ENCODE measurements around the gene TMEM182.

TMEM182 gene

GRCh38 chr2:102832789-102833188 is 71.0 kb downstream of the TMEM182 start:
- peaks cover 4% of the 10 kb centered on the region for H3K27me3 Mint-ChIP-seq (ENCODE audit: low read depth)
- H3K27ac Mint-ChIP-seq, result no peak overlapping the region
- no peak for TF ChIP-seq CTCF (IDR thresholded peaks at IDR 0.05; ENCODE audit: unreplicated experiment in 3 of 3)
- no peak overlapping the region for H3K4me3 Mint-ChIP-seq
- no peaks in the 10 kb centered on the region for H3K36me3 Mint-ChIP-seq (ENCODE audit: low read depth)
- peaks cover 12% of the 10 kb centered on the region for H3K4me1 Mint-ChIP-seq
- no peaks in the 10 kb centered on the region for H3K9me3 Mint-ChIP-seq

- Mint-ChIP-seq H3K4me1 (peaks cover 12% of the 10 kb centered on the region), H3K9me3 (no peaks in the 10 kb centered on the region), H3K4me3 (no peak overlapping the region), H3K27me3 (ENCODE audit: low read depth) (no peaks in the 10 kb centered on the region), H3K27ac (no peak overlapping the region), H3K36me3 (ENCODE audit: low read depth) (no peaks in the 10 kb centered on the region)
- no peak for TF ChIP-seq CTCF (IDR thresholded peaks at IDR 0.05; ENCODE audit: unreplicated experiment in 3 of 3)
These were observed 72.9 kb downstream of the TMEM182 start for GRCh38 chr2:102834523-102835273.

- no peak overlapping the region for H3K4me3 Mint-ChIP-seq
- no peaks in the 10 kb centered on the region for H3K27me3 Mint-ChIP-seq (ENCODE audit: low read depth)
- TF ChIP-seq CTCF (IDR thresholded peaks at IDR 0.05; ENCODE audit: unreplicated experiment in 3 of 3), result no peak
- peaks cover 4% of the 10 kb centered on the region for H3K4me1 Mint-ChIP-seq
- H3K36me3 Mint-ChIP-seq (ENCODE audit: low read depth), result no peaks in the 10 kb centered on the region
- no peak overlapping the region for H3K27ac Mint-ChIP-seq
- no peaks in the 10 kb centered on the region for H3K9me3 Mint-ChIP-seq
These were observed 75.9 kb downstream of the TMEM182 start for GRCh38 chr2:102837626-102838198.

GRCh38 chr2:102839668-102840388 is 78.0 kb downstream of the TMEM182 start:
- H3K27me3 Mint-ChIP-seq (ENCODE audit: low read depth), result no peaks in the 10 kb centered on the region
- no peaks in the 10 kb centered on the region for H3K4me1 Mint-ChIP-seq
- TF ChIP-seq CTCF (IDR thresholded peaks at IDR 0.05; ENCODE audit: unreplicated experiment in 3 of 3), result peak; percentile 77 to 88 (median 80)
- no peak overlapping the region for H3K4me3 Mint-ChIP-seq
- H3K9me3 Mint-ChIP-seq, result no peaks in the 10 kb centered on the region
- no peak overlapping the region for H3K27ac Mint-ChIP-seq
- no peaks in the 10 kb centered on the region for H3K36me3 Mint-ChIP-seq (ENCODE audit: low read depth)

GRCh38 chr2:102841107-102841840 is 79.4 kb downstream of the TMEM182 start:
- H3K4me1 Mint-ChIP-seq, result no peaks in the 10 kb centered on the region
- H3K9me3 Mint-ChIP-seq, result no peaks in the 10 kb centered on the region
- H3K4me3 Mint-ChIP-seq, result no peak overlapping the region
- H3K27ac Mint-ChIP-seq, result no peak overlapping the region
- no peaks in the 10 kb centered on the region for H3K36me3 Mint-ChIP-seq (ENCODE audit: low read depth)
- peak; percentile 55 to 62 (median 60) for TF ChIP-seq CTCF (IDR thresholded peaks at IDR 0.05; ENCODE audit: unreplicated experiment in 3 of 3)
- H3K27me3 Mint-ChIP-seq (ENCODE audit: low read depth), result peaks cover 4% of the 10 kb centered on the region
